H1 (cell line): ENCODE data around the gene DYNC2H1. TPM values are rescaled to one million over a fixed set of nuclear protein-coding genes. Genes with fewer than 3 reads are reported as not detected.

ENCODE experiments used
- CTCF ChIA-PET: fragments of 300-600 bp; sonication (Branson Sonifier 250); formaldehyde crosslinking; loops from one replicate; lab custom pipeline; 2021; ENCODE audit not compliant: partially characterized antibody; lab: Charles Lee
- POLR2A ChIA-PET: fragments of 300-600 bp; sonication (Branson Sonifier 250); formaldehyde crosslinking; loops from one replicate; lab custom pipeline; 2021; ENCODE audit warnings: inconsistent platforms; ENCODE audit not compliant: partially characterized antibody; lab: Charles Lee
- DNase-seq, 2 experiments: peaks; one replicate each; pipeline versions ENCODE4 v3.0.0 to v3.0.0-alpha.2; 2010 to 2022; ENCODE audit warnings: low spot score in 2 of 2, low read depth in 1 of 2, mixed read lengths in 1 of 2
- FAIRE-seq: peaks from 2 replicates; lab custom pipeline; 2011; peaks lifted over from hg19 to GRCh38; lab: Jason Lieb, UNC
- H2AFZ ChIP-seq: 2 replicates; pipeline ENCODE4 v1.8.1; 2012; ENCODE audit warnings: low read length, inconsistent platforms
- H2AK5ac ChIP-seq: 2 replicates; pipeline ENCODE4 v1.6.1; 2013; ENCODE audit warnings: low read depth, low read length
- H2BK120ac ChIP-seq: replicated peaks from 2 replicates; pipeline ENCODE3; 2013; ENCODE audit warnings: low read depth, low read length, inconsistent platforms
- H2BK12ac ChIP-seq: 2 replicates; pipeline ENCODE4 v1.6.1; 2013; ENCODE audit warnings: low read depth, low read length
- H2BK15ac ChIP-seq: 2 replicates; pipeline ENCODE4 v1.6.1; 2013; ENCODE audit warnings: low read length
- H2BK20ac ChIP-seq: 2 replicates; pipeline ENCODE4 v1.6.1; 2013; ENCODE audit warnings: low read length
- H2BK5ac ChIP-seq: 2 replicates; pipeline ENCODE4 v1.6.1; 2013; ENCODE audit warnings: low read depth, low read length
- H3K14ac ChIP-seq: 2 replicates; pipeline ENCODE4 v1.6.1; 2013; ENCODE audit warnings: inconsistent platforms; ENCODE audit not compliant: insufficient read length
- H3K18ac ChIP-seq: 2 replicates; pipeline ENCODE4 v1.6.1; 2013; ENCODE audit warnings: low read length; ENCODE audit errors: extremely low read depth
- H3K23ac ChIP-seq: 2 replicates; pipeline ENCODE4 v1.6.1; 2013; ENCODE audit warnings: inconsistent platforms; ENCODE audit not compliant: insufficient read length
- H3K23me2 ChIP-seq: 2 replicates; pipeline ENCODE4 v1.6.1; 2013; ENCODE audit warnings: low read depth, low read length
- H3K27ac ChIP-seq: 2 replicates; pipeline ENCODE4 v1.6.1; 2011; ENCODE audit warnings: low read depth, low read length, inconsistent platforms
- H3K27me3 ChIP-seq, 4 experiments: replicated peaks in 1 of 4; 1 replicate in 1 of 4; 2 replicates in 3 of 4; pipeline versions ENCODE4 v1.6.1 to v1.8.1; 2011 to 2013; ENCODE audit warnings: low read length in 3 of 4, mild to moderate bottlenecking in 3 of 4, inconsistent platforms in 2 of 4, mixed read lengths in 2 of 4, moderate library complexity in 1 of 4; ENCODE audit not compliant: control insufficient read depth in 3 of 4, insufficient read depth in 3 of 4; ENCODE audit errors: extremely low read depth in 1 of 4
- H3K36me3 ChIP-seq, 4 experiments: 2 replicates each; pipeline versions ENCODE4 v1.6.1 to v1.8.1; 2011 to 2013; ENCODE audit warnings: mild to moderate bottlenecking in 4 of 4, low read length in 3 of 4, moderate library complexity in 2 of 4, control low read depth in 1 of 4, inconsistent platforms in 1 of 4; ENCODE audit not compliant: insufficient read depth in 4 of 4, control insufficient read depth in 2 of 4
- H3K4ac ChIP-seq: replicated peaks from 2 replicates; pipeline ENCODE3; 2013; ENCODE audit warnings: low read length, low read depth, mixed read lengths, inconsistent platforms; ENCODE audit not compliant: insufficient read length
- H3K4me1 ChIP-seq, 4 experiments: replicated peaks in 1 of 4; 1 replicate in 1 of 4; 2 replicates in 3 of 4; pipeline versions ENCODE4 v1.6.1 to v1.8.1; 2011 to 2013; ENCODE audit warnings: low read length in 3 of 4, inconsistent platforms in 2 of 4, mixed read lengths in 1 of 4; ENCODE audit not compliant: insufficient read depth in 4 of 4, control insufficient read depth in 3 of 4
- H3K4me2 ChIP-seq, 2 experiments: 2 replicates each; pipeline versions ENCODE4 v1.6.1 to v1.8.1; 2011 to 2013; ENCODE audit warnings: low read depth in 2 of 2, low read length in 2 of 2, control low read depth in 1 of 2, inconsistent platforms in 1 of 2, mild to moderate bottlenecking in 1 of 2; ENCODE audit not compliant: insufficient read depth in 1 of 2
- H3K4me3 ChIP-seq, 4 experiments: fragments of 200-600, 300-600 bp in 1 of 4; sonication (generic), shearing (Covaris generic), sonication (Bioruptor Twin) in 1 of 4; 2 replicates each; pipeline versions ENCODE4 v1.5.1 to v1.8.1; 2011 to 2016; ENCODE audit warnings: low read length in 4 of 4, low read depth in 3 of 4, control low read depth in 2 of 4, inconsistent platforms in 2 of 4, mild to moderate bottlenecking in 2 of 4, mixed read lengths in 1 of 4, moderate library complexity in 1 of 4; ENCODE audit not compliant: insufficient read depth in 2 of 4; ENCODE audit errors: extremely low read depth in 1 of 4
- H3K56ac ChIP-seq: replicated peaks from 2 replicates; pipeline ENCODE3; 2013; ENCODE audit warnings: low read depth, mild to moderate bottlenecking, mixed read lengths, low read length, inconsistent platforms; ENCODE audit not compliant: insufficient read length
- H3K79me1 ChIP-seq: 2 replicates; pipeline ENCODE4 v1.6.1; 2013; ENCODE audit warnings: low read depth, low read length, control low read depth
- H3K79me2 ChIP-seq, 2 experiments: 2 replicates each; pipeline versions ENCODE4 v1.6.1 to v1.8.1; 2012 to 2013; ENCODE audit warnings: low read length in 2 of 2, mild to moderate bottlenecking in 2 of 2, inconsistent platforms in 1 of 2; ENCODE audit not compliant: insufficient read depth in 2 of 2, control insufficient read depth in 1 of 2
- H3K9ac ChIP-seq, 4 experiments: replicated peaks in 1 of 4; 1 replicate in 1 of 4; 2 replicates in 3 of 4; pipeline versions ENCODE4 v1.6.1 to v1.8.1; 2011 to 2013; ENCODE audit warnings: low read depth in 3 of 4, low read length in 3 of 4, control low read depth in 2 of 4, mild to moderate bottlenecking in 2 of 4, moderate library complexity in 2 of 4, inconsistent platforms in 1 of 4; ENCODE audit errors: extremely low read depth in 1 of 4
- H3K9me3 ChIP-seq, 2 experiments: 2 replicates each; pipeline versions ENCODE4 v1.6.1 to v1.8.1; 2012 to 2013; ENCODE audit warnings: mild to moderate bottlenecking in 2 of 2, moderate library complexity in 2 of 2, control low read depth in 1 of 2, inconsistent platforms in 1 of 2, low read depth in 1 of 2, low read length in 1 of 2, mixed read lengths in 1 of 2; ENCODE audit not compliant: insufficient read depth in 2 of 2
- H4K20me1 ChIP-seq, 2 experiments: replicated peaks in 1 of 2; 2 replicates each; pipeline versions ENCODE3 to v1.8.1; 2011 to 2013; ENCODE audit warnings: inconsistent platforms in 2 of 2, low read length in 2 of 2, mild to moderate bottlenecking in 1 of 2; ENCODE audit not compliant: insufficient read depth in 2 of 2, control insufficient read depth in 1 of 2
- H4K5ac ChIP-seq: 2 replicates; pipeline ENCODE4 v1.6.1; 2013; ENCODE audit warnings: low read length, low read depth, mixed read lengths, inconsistent platforms; ENCODE audit not compliant: insufficient read length
- H4K8ac ChIP-seq: 2 replicates; pipeline ENCODE4 v1.8.0; 2013; ENCODE audit warnings: mild to moderate bottlenecking, moderate library complexity, low read length, inconsistent platforms; ENCODE audit not compliant: insufficient read depth; ENCODE audit errors: extremely low read depth
- H4K91ac ChIP-seq: replicated peaks from 2 replicates; pipeline ENCODE3; 2013; ENCODE audit warnings: low read length, mixed read lengths, inconsistent platforms; ENCODE audit not compliant: insufficient read length
- EP300 ChIP-seq, 2 experiments: IDR thresholded peaks; 1 replicate in 1 of 2; 2 replicates in 1 of 2; pipeline ENCODE4 v1.6.1; 2011 to 2012; ENCODE audit warnings: low read depth in 2 of 2, low read length in 2 of 2, mild to moderate bottlenecking in 2 of 2, borderline replicate concordance in 1 of 2, inconsistent platforms in 1 of 2, moderate library complexity in 1 of 2
- WGBS, 2 experiments: shearing (Covaris generic) in 1 of 2; methylation state at CpG; one replicate each; pipeline versions ENCODE4 v1.1.6 to v1.1.7; 2013 to 2015; ENCODE audit warnings: low lambda C conversion rate in 2 of 2, mixed read lengths in 2 of 2, inconsistent platforms in 1 of 2, low coverage in 1 of 2, missing lambda C conversion rate in 1 of 2; ENCODE audit not compliant: insufficient replicate concordance in 2 of 2, insufficient coverage in 1 of 2, insufficient read length in 1 of 2; ENCODE audit errors: extremely low coverage in 1 of 2, missing lambda C conversion rate in 1 of 2; 5-methylcytosine and 5-hydroxymethylcytosine counted together
- polyA plus RNA-seq, 7 experiments: library from polyadenylated mRNA; depleted of rRNA in 3 of 7; stranded (reverse) in 5 of 7; unstranded in 2 of 7; fragments of >200 nt in 5 of 7; fragments of 200-250 nt in 2 of 7; gene quantifications; 1 replicate in 5 of 7; 2 replicates in 1 of 7; 4 replicates in 1 of 7; pipeline versions ENCODE4 v1.2.1 to v1.2.3, GENCODE V29; 2011 to 2013; ENCODE audit warnings: missing spikeins in 2 of 7, mixed read lengths in 2 of 7
- total RNA-seq: library from RNA; stranded (reverse); fragmentation: NEBNext Ultra II Directional; extraction: Animal tissue kit (Norgen Biotek cat#: 25700); gene quantifications from 2 replicates; pipeline ENCODE4 v1.2.1, GENCODE V29; 2021
- TF ChIP-seq, protein P1 (sequence below), 3 experiments: IDR thresholded peaks; 1 replicate in 2 of 3; 2 replicates in 1 of 3; pipeline versions ENCODE4 v1.5.1 to v1.6.1; 2011; ENCODE audit warnings: low read length in 3 of 3, mild to moderate bottlenecking in 3 of 3, inconsistent platforms in 2 of 3, low read depth in 1 of 3, moderate library complexity in 1 of 3; ENCODE audit not compliant: insufficient read depth in 1 of 3; ENCODE audit errors: control extremely low read depth in 1 of 3

Gene DYNC2H1
- total and polyA plus RNA-seq, 2 of the 8 experiments (the other 6 are each of a cell fraction or from before 2014, with no cell fraction given), result 6.2 to 12.0 TPM

DNA sequence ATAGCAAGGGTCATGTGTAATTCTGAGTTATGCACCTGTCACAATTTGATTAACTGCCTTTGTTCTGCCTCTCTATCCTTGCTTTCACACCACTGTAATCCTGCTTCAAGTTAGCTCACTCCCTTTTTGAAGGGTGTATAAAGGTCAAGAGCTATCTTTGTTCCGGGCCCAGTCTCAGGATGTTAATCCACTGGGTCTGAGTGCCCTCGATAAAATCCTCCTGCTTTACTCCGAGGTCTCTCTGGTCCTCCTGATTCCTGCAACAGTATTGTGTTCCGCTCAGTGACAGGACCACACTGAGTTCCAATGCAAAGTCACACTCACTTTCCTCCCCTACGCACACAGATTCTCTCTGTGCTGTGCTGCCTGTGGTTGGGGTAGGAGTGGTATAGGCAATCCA is 186.5 kb downstream of the DYNC2H1 start:
- Histone ChIP-seq H3K18ac (no peak overlapping the region), H2AK5ac (no peak overlapping the region), H3K23me2 (no peaks in the 10 kb centered on the region), H2BK12ac (no peak overlapping the region), H3K4ac (no peak overlapping the region), H4K8ac (no peak overlapping the region), H3K56ac (no peak overlapping the region), H3K79me1 (no peaks in the 10 kb centered on the region), H2BK20ac (no peak overlapping the region), H3K79me2 (no peaks in the 10 kb centered on the region), H2BK120ac (no peak overlapping the region), H2BK5ac (no peak overlapping the region), H3K4me1 (no peaks in the 10 kb centered on the region), H3K9ac (no peak overlapping the region), H3K23ac (no peak overlapping the region), H4K91ac (no peak overlapping the region), H4K5ac (no peak overlapping the region), H3K4me2 (no peak overlapping the region), H3K14ac (no peak overlapping the region), H2AFZ (no peak overlapping the region), H3K27me3 (no peaks in the 10 kb centered on the region), H3K4me3 (no peak overlapping the region), H3K36me3 (peaks cover 0 to 30% (median 9%) of the 10 kb centered on the region in 4 experiments; a peak in 4 of 8 replicates), H2BK15ac (no peak overlapping the region), H4K20me1 (no peaks in the 10 kb centered on the region), H3K27ac (no peak overlapping the region), H3K9me3 (peaks cover 20% of the 10 kb centered on the region in 2 experiments)
- 91% methylated on average over 5 of the region's 5 CpGs; no CpG with 5 or more reads in 1 of the 2 experiments for WGBS, 2 experiments
- no peak for FAIRE-seq
- ChIA-PET CTCF (interaction anchor here (0.6 to 0.7 kb wide), 2 partner anchors 30 to 43 kb away, joined by 3 read pairs; no protein-coding TSS in a partner anchor), POLR2A (no interaction called here)
- DNase-seq, result no peak
- TF ChIP-seq, protein P1, sequence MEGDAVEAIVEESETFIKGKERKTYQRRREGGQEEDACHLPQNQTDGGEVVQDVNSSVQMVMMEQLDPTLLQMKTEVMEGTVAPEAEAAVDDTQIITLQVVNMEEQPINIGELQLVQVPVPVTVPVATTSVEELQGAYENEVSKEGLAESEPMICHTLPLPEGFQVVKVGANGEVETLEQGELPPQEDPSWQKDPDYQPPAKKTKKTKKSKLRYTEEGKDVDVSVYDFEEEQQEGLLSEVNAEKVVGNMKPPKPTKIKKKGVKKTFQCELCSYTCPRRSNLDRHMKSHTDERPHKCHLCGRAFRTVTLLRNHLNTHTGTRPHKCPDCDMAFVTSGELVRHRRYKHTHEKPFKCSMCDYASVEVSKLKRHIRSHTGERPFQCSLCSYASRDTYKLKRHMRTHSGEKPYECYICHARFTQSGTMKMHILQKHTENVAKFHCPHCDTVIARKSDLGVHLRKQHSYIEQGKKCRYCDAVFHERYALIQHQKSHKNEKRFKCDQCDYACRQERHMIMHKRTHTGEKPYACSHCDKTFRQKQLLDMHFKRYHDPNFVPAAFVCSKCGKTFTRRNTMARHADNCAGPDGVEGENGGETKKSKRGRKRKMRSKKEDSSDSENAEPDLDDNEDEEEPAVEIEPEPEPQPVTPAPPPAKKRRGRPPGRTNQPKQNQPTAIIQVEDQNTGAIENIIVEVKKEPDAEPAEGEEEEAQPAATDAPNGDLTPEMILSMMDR (IDR thresholded peaks at IDR 0.05; ENCODE audit: control extremely low read depth in 1 of 3, insufficient read depth in 1 of 3, low read depth in 1 of 3, low read length in 3 of 3), result no peak
- peak in 1 of 2 experiments; percentile 42; a peak in 1 of 3 replicates for TF ChIP-seq EP300 (IDR thresholded peaks at IDR 0.05; ENCODE audit: borderline replicate concordance in 1 of 2, low read depth in 2 of 2, low read length in 2 of 2)
